Smooth muscle cell (in vitro differentiated cells): ENCODE results near the gene BLOC1S1. TPM values are rescaled to one million over a fixed set of nuclear protein-coding genes. Genes with fewer than 3 reads are reported as not detected.

Source experiments
- DNase-seq: peaks from one replicate; lab custom pipeline; 2025; ENCODE audit not compliant: unreplicated experiment; lab: John Stamatoyannopoulos, UW
- H2AFZ ChIP-seq: fragments of 200-600 bp; sonication (generic); 2 replicates; pipeline ENCODE4 v1.6.0; 2016; ENCODE audit warnings: antibody characterized with exemption, low read depth, mild to moderate bottlenecking
- H3F3A ChIP-seq: fragments of 200-600 bp; sonication (generic); 2 replicates; pipeline ENCODE4 v1.6.0; 2017; ENCODE audit warnings: antibody characterized with exemption, low read depth
- H3K27ac ChIP-seq: fragments of 200-600 bp; sonication (generic); 2 replicates; pipeline ENCODE4 v1.5.1; 2016; ENCODE audit warnings: low read depth, mild to moderate bottlenecking
- H3K27me3 ChIP-seq: fragments of 200-600 bp; sonication (generic); 2 replicates; pipeline ENCODE4 v1.6.1; 2016; ENCODE audit warnings: low read depth, mild to moderate bottlenecking
- H3K36me3 ChIP-seq: fragments of 200-600 bp; sonication (generic); 2 replicates; pipeline ENCODE4 v1.5.1; 2016; ENCODE audit warnings: low read depth
- H3K4me1 ChIP-seq: fragments of 200-600 bp; sonication (generic); 2 replicates; pipeline ENCODE4 v1.5.1; 2016; ENCODE audit warnings: low read depth
- H3K4me2 ChIP-seq: fragments of 200-600 bp; sonication (generic); 2 replicates; pipeline ENCODE4 v1.6.0; 2016; ENCODE audit warnings: mild to moderate bottlenecking
- H3K4me3 ChIP-seq: fragments of 200-600 bp; sonication (generic); 2 replicates; pipeline ENCODE4 v1.5.1; 2016; ENCODE audit warnings: mild to moderate bottlenecking
- H3K79me2 ChIP-seq: fragments of 200-600 bp; sonication (generic); 2 replicates; pipeline ENCODE4 v1.6.0; 2016; ENCODE audit warnings: low read depth, mild to moderate bottlenecking
- H3K9ac ChIP-seq: fragments of 200-600 bp; sonication (generic); 2 replicates; pipeline ENCODE4 v1.6.0; 2016; ENCODE audit warnings: low read depth
- H3K9me3 ChIP-seq: fragments of 200-600 bp; sonication (generic); replicated peaks from 2 replicates; pipeline ENCODE4 v1.5.1; 2016; ENCODE audit warnings: low read depth
- H4K20me1 ChIP-seq: fragments of 200-600 bp; sonication (generic); 2 replicates; pipeline ENCODE4 v1.6.0; 2016; ENCODE audit warnings: low read depth
- CTCF ChIP-seq: fragments of 200-600 bp; sonication (generic); IDR thresholded peaks from 2 replicates; pipeline ENCODE4 v1.5.1; 2017; ENCODE audit warnings: borderline replicate concordance, mild to moderate bottlenecking, antibody characterized with exemption; ENCODE audit not compliant: insufficient read depth, poor library complexity, severe bottlenecking
- WGBS: methylation state at CpG from one replicate; pipeline ENCODE4 v1.1.7; 2016; ENCODE audit warnings: low lambda C conversion rate; 5-methylcytosine and 5-hydroxymethylcytosine counted together
- polyA plus RNA-seq: library from polyadenylated mRNA; unstranded; fragments of >200 nt; fragmentation: Nextera tagmentation; extraction: Ambion mirVana; gene quantifications from 2 replicates; pipeline ENCODE4 v1.2.1, GENCODE V29; 2016
- total RNA-seq: library from RNA; depleted of rRNA; stranded (reverse); fragments of >200 nt; gene quantifications from 2 replicates; pipeline ENCODE4 v1.2.3, GENCODE V29; 2014

BLOC1S1 gene
- total and polyA plus RNA-seq, 2 experiments from 2014 or later = 146 to 150 TPM

GRCh38 chr12:55728186-55728938 lies 12.5 kb downstream of the BLOC1S1 start:
- Histone ChIP-seq H3K27ac (peak overlapping the region; percentile 98), H2AFZ (no peak overlapping the region), H3K36me3 (peaks cover 3% of the 10 kb centered on the region), H3K4me1 (peaks cover 17% of the 10 kb centered on the region), H3K9ac (peak overlapping the region; percentile 94), H3K4me2 (peak overlapping the region; percentile 93), H3F3A (peaks cover 42% of the 10 kb centered on the region), H4K20me1 (peaks cover 51% of the 10 kb centered on the region), H3K4me3 (peak overlapping the region; percentile 97), H3K79me2 (peaks cover 46% of the 10 kb centered on the region), H3K27me3 (no peaks in the 10 kb centered on the region), H3K9me3 (no peaks in the 10 kb centered on the region)
- no peak for TF ChIP-seq CTCF
- DNase-seq = peak; percentile 45
- 0% methylated on average over 7 of the region's 61 CpGs for WGBS

- TF ChIP-seq CTCF = no peak
- Histone ChIP-seq H3K4me1 (peaks cover 17% of the 10 kb centered on the region), H3K27me3 (no peaks in the 10 kb centered on the region), H3F3A (peaks cover 37% of the 10 kb centered on the region), H3K4me2 (peak within 1 kb of the TSS; percentile 93), H3K9ac (peak within 1 kb of the TSS; percentile 94), H4K20me1 (peaks cover 42% of the 10 kb centered on the region), H3K4me3 (peak within 1 kb of the TSS; percentile 97), H3K27ac (peak within 1 kb of the TSS; percentile 98), H2AFZ (peak within 1 kb of the TSS; percentile 47), H3K79me2 (peaks cover 46% of the 10 kb centered on the region), H3K36me3 (peaks cover 3% of the 10 kb centered on the region), H3K9me3 (no peaks in the 10 kb centered on the region)
- peak; percentile 78 for DNase-seq
- WGBS = 0% methylated on average over 37 of the region's 61 CpGs
Observed at GRCh38 chr12:55728939-55729818, 13.3 kb downstream of the BLOC1S1 start, which contains the start of gene CD63. TSS of gene CD63 (minus strand) at chr12:55729009. CDS start at chr12:55728341, 668 bp downstream.

DNA sequence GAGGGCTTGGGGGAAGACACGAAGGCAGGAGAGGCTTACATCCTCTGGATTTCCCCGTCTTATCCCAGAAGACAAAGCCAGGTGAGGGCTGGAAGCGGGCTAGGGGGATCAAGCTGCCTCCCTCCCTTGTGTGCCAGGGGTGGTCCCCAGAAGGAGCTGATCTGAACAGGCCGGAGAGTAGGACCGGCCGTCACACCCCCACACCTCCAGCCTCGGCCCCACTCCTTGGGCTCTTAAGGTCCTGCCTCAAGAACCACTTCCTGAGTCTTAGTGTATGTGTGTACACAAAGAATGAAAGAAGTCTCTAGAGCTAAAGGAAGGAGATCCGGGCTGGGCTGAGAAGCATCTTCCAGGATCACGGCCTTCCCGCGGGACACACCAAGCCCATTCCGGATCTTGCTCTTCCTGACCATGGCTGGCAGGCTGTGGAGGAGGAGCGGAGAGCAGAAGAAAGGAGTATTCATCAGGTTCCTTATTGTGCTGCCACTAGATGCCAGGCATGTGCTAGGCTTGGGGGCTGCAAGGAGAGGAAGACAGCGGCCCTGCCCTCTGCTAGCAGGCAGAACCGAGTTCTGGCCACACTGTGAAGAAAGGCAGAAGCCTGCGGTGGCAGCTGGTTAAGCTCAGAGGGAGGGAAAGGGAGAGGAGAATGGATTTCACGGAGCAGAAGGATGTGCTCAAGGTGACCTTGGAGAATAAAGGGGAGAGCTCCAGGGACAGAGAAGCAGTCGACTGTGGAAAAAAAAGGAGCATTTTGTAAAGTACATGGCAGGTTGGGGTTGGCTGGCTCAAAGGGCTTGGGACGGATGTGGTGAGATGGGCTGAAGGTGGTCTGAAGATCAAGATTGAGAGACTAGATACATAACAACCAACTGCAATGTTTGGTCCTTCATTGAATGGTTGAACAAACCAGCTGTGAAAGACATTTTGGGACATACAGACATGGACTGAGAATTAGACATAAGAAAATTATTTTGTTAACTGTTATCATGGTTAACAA lies 14.3 kb downstream of the BLOC1S1 start:
- Histone ChIP-seq H3K27ac (peak overlapping the region; percentile 98), H2AFZ (no peak overlapping the region), H3K36me3 (peaks cover 3% of the 10 kb centered on the region), H3K4me2 (peak overlapping the region; percentile 93), H3K79me2 (peaks cover 46% of the 10 kb centered on the region), H3F3A (peaks cover 33% of the 10 kb centered on the region), H3K4me3 (peak overlapping the region; percentile 97), H3K9me3 (no peaks in the 10 kb centered on the region), H3K27me3 (no peaks in the 10 kb centered on the region), H3K4me1 (peaks cover 17% of the 10 kb centered on the region), H3K9ac (peak overlapping the region; percentile 94), H4K20me1 (peaks cover 33% of the 10 kb centered on the region)
- WGBS = 13% methylated on average over 19 of the region's 19 CpGs
- no peak for TF ChIP-seq CTCF
- DNase-seq = no peak
